A673 (cell line): ENCODE data around the gene LAIR1. TPM values are rescaled to one million over a fixed set of nuclear protein-coding genes. Genes with fewer than 3 reads are reported as not detected.

ENCODE experiments used
- BruUV-seq: library from RNA; stranded (reverse); fragments of 400-500 nt; replicated peaks from 2 replicates; lab custom pipeline; 2021; lab: Mats Ljungman, UMichigan
- CTCF ChIA-PET: fragments of 300-600 bp; sonication (Branson Sonifier 250); formaldehyde crosslinking; loops from one replicate; lab custom pipeline; 2022; ENCODE audit warnings: antibody characterized with exemption; lab: Charles Lee
- POLR2A ChIA-PET: fragments of 300-600 bp; sonication (Branson Sonifier 250); formaldehyde crosslinking; loops from one replicate; lab custom pipeline; 2022; ENCODE audit warnings: antibody characterized with exemption; ENCODE audit not compliant: low non-redundant PET; lab: Charles Lee
- DNase-seq: peaks from one replicate; pipeline ENCODE4 v3.0.0-alpha.2; 2015; ENCODE audit warnings: low spot score
- H3K27ac ChIP-seq: fragments of 200-600 bp; sonication (generic); 2 replicates; pipeline ENCODE4 v1.5.1; 2016; ENCODE audit warnings: mixed run types, low read depth, mild to moderate bottlenecking, mixed read lengths, antibody characterized with exemption, low read length; ENCODE audit not compliant: poor library complexity, severe bottlenecking
- H3K27me3 ChIP-seq: fragments of 200-600 bp; sonication (generic); replicated peaks from 2 replicates; pipeline ENCODE4 v1.6.1; 2017; ENCODE audit warnings: mixed run types, low read depth, mild to moderate bottlenecking, mixed read lengths, antibody characterized with exemption, low read length; ENCODE audit not compliant: insufficient read depth, poor library complexity
- H3K36me3 ChIP-seq: fragments of 200-600 bp; sonication (generic); 2 replicates; pipeline ENCODE4 v1.6.1; 2016; ENCODE audit warnings: mixed run types, mild to moderate bottlenecking, mixed read lengths, antibody characterized with exemption, low read length; ENCODE audit not compliant: insufficient read depth, poor library complexity, severe bottlenecking
- H3K4me1 ChIP-seq: fragments of 200-600 bp; sonication (generic); 2 replicates; pipeline ENCODE4 v1.6.1; 2017; ENCODE audit warnings: mixed run types, mild to moderate bottlenecking, mixed read lengths, antibody characterized with exemption, low read length; ENCODE audit not compliant: insufficient read depth, poor library complexity, severe bottlenecking
- H3K4me3 ChIP-seq: fragments of 200-600 bp; sonication (generic); 2 replicates; pipeline ENCODE4 v1.5.1; 2016; ENCODE audit warnings: low read depth, mixed run types, mild to moderate bottlenecking, mixed read lengths, low read length; ENCODE audit not compliant: poor library complexity, severe bottlenecking
- H3K9me3 ChIP-seq: fragments of 200-600 bp; sonication (generic); 2 replicates; pipeline ENCODE4 v1.6.1; 2016; ENCODE audit warnings: mixed run types, low read depth, mild to moderate bottlenecking, mixed read lengths, antibody characterized with exemption, low read length; ENCODE audit not compliant: poor library complexity, severe bottlenecking
- CTCF ChIP-seq: fragments of 300-800, 200-600 bp; sonication (generic); conservative IDR thresholded peaks from 2 replicates; pipeline ENCODE4 v1.5.1; 2017; ENCODE audit warnings: low read depth, mild to moderate bottlenecking, antibody characterized with exemption, low read length, moderate library complexity, mixed read lengths
- EZH2 ChIP-seq: fragments of 200-600 bp; sonication (generic); IDR thresholded peaks from 2 replicates; pipeline ENCODE4 v1.6.1; 2017; ENCODE audit warnings: borderline replicate concordance, low read depth, mild to moderate bottlenecking, mixed read lengths, antibody characterized with exemption, low read length; ENCODE audit not compliant: poor library complexity, severe bottlenecking
- intact Hi-C: fragments of 100-400 bp; cut with micrococcal nuclease; formaldehyde crosslinking; loops from one replicate; pipeline ENCODE4 v1.10.0; 2022; ENCODE audit not compliant: unreplicated experiment
- total RNA-seq: library from RNA; stranded (reverse); gene quantifications from 2 replicates; pipeline ENCODE4 v1.2.3, GENCODE V29; 2021

LAIR1 gene
- total RNA-seq, 1 experiment from 2014 or later: not detected

GRCh38 chr19:54392105-54392504, 27.4 kb upstream of the LAIR1 start:
- no TSS peak for BruUV-seq
- Histone ChIP-seq H3K4me3 (no peak overlapping the region), H3K27me3 (peaks cover 23% of the 10 kb centered on the region), H3K9me3 (no peaks in the 10 kb centered on the region), H3K4me1 (peaks cover 10% of the 10 kb centered on the region), H3K36me3 (no peaks in the 10 kb centered on the region), H3K27ac (no peak overlapping the region)
- ChIA-PET CTCF (interaction anchor here (0.6 kb wide), 1 partner anchor 69 kb away, joined by 10 read pairs; no protein-coding TSS in a partner anchor), POLR2A (no interaction called here)
- intact Hi-C loops: no loop called here
- no peak for DNase-seq
- no peak for TF ChIP-seq EZH2
- no peak for TF ChIP-seq CTCF

- TF ChIP-seq EZH2: no peak
- peak; percentile 30 for TF ChIP-seq CTCF
- POLR2A ChIA-PET: no interaction called here
- no peaks in the 10 kb centered on the region for H3K36me3 ChIP-seq
These were observed 26.9 kb upstream of the LAIR1 start for GRCh38 chr19:54391589-54392061.

GRCh38 chr19:54390942-54391577, 26.3 kb upstream of the LAIR1 start:
- no peak overlapping the region for H3K4me3 ChIP-seq
- peak; percentile 85 for TF ChIP-seq CTCF
- TF ChIP-seq EZH2: no peak

More at GRCh38 chr19:54391589-54392061, 26.9 kb upstream of the LAIR1 start:
- peaks cover 10% of the 10 kb centered on the region for H3K4me1 ChIP-seq
- H3K27ac ChIP-seq: no peak overlapping the region
- intact Hi-C loops: loop anchor here (1.0 kb wide), 1 partner anchor 66 kb away; no protein-coding TSS in a partner anchor
- H3K4me3 ChIP-seq: no peak overlapping the region
- no TSS peak for BruUV-seq
- CTCF ChIA-PET: interaction anchor here (0.6 kb wide), 1 partner anchor 69 kb away, joined by 10 read pairs; no protein-coding TSS in a partner anchor
- no peaks in the 10 kb centered on the region for H3K9me3 ChIP-seq
- DNase-seq: peak; percentile 32
- H3K27me3 ChIP-seq: peaks cover 27% of the 10 kb centered on the region

More at GRCh38 chr19:54390942-54391577, 26.3 kb upstream of the LAIR1 start:
- Histone ChIP-seq H3K36me3 (no peaks in the 10 kb centered on the region), H3K27ac (no peak overlapping the region), H3K9me3 (no peaks in the 10 kb centered on the region), H3K27me3 (peaks cover 29% of the 10 kb centered on the region), H3K4me1 (peaks cover 10% of the 10 kb centered on the region)
- intact Hi-C loops: loop anchor here (1.0 kb wide), 1 partner anchor 66 kb away; no protein-coding TSS in a partner anchor
- no TSS peak for BruUV-seq
- ChIA-PET CTCF (interaction anchor here (0.5 to 0.6 kb wide), 2 partner anchors 57 to 1045 kb away, joined by 4 to 9 read pairs; no protein-coding TSS in a partner anchor), POLR2A (no interaction called here)
- peak; percentile 74 for DNase-seq
